HG02981 (cell line): Measurements from ENCODE around the gene RPL35A.
"Not testable (repeated sequence)": the region's sequence is repeated elsewhere in the genome, so short reads cannot be mapped to it uniquely, and the experiment has no call there.

ENCODE experiments used
- ATAC-seq: cut with Tn5 transposase; IDR thresholded peaks from one replicate; pipeline ENCODE4 v1.9.1; 2021; ENCODE audit warnings: mild to moderate bottlenecking, moderate library complexity; ENCODE audit not compliant: unreplicated experiment

The RPL35A gene

GRCh38 chr3:197951392-197951990 lies 1.5 kb downstream of the RPL35A start:
- ATAC-seq = no peak

DNA sequence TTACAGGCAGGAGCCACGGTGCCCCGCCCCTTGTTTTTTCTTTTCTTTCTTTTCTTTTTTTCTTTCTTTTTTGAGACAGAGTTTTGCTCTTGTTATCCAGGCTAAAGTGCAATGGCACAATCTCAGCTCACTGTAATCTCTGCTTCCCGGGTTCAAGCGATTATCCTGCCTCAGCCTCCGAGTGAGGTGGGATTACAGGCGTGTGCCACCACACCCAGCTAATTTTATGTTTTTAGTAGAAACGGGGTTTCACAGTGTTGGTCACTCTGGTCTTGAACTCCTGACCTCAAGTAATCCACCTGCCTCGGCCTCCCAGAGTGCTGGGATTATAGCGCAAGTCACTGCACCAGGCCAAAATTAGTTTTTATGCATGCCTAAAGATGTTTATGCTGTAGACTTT lies 2.5 kb downstream of the RPL35A start:
- ATAC-seq = no peak

- no peak for ATAC-seq
Observed at GRCh38 chr3:197953325-197953724, 3.3 kb downstream of the RPL35A start.

- no peak for ATAC-seq
Observed at GRCh38 chr3:197953881-197954280, 3.9 kb downstream of the RPL35A start.

GRCh38 chr3:197955892-197956477 lies 6.0 kb downstream of the RPL35A start:
- no peak for ATAC-seq

DNA sequence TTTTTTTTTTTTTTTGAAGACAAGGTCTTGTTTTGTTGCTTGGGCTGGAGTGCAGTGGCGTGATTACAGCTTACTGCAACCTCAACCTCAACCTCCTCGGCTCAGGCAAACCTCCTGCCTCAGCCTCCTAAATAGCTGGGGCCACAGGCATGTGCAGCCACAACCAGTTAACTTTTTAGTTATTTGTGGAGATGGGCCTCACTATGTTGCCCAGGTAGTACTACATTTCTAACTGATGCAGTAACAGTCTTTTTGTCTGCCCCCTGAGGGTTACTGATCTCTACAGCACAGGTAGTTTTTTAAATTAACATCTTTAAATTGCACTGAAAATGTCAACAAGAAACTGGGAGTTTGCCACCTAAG lies 6.6 kb downstream of the RPL35A start:
- no peak for ATAC-seq

- ATAC-seq = no peak
Observed at GRCh38 chr3:197957790-197958133, 7.8 kb downstream of the RPL35A start.

- ATAC-seq = no peak
Observed at GRCh38 chr3:197958346-197958745, 8.4 kb downstream of the RPL35A start.

GRCh38 chr3:197958848-197959247 lies 8.9 kb downstream of the RPL35A start:
- not testable (repeated sequence) for ATAC-seq

GRCh38 chr3:197959500-197959890 lies 9.5 kb downstream of the RPL35A start:
- no peak for ATAC-seq

- ATAC-seq = peak; percentile 97
Observed at GRCh38 chr3:197959891-197960693, 10.1 kb downstream of the RPL35A start, which contains the start of gene LMLN. Gene LMLN (plus strand): TSS chr3:197960217. CDS start chr3:197960246, 29 bp downstream.

DNA sequence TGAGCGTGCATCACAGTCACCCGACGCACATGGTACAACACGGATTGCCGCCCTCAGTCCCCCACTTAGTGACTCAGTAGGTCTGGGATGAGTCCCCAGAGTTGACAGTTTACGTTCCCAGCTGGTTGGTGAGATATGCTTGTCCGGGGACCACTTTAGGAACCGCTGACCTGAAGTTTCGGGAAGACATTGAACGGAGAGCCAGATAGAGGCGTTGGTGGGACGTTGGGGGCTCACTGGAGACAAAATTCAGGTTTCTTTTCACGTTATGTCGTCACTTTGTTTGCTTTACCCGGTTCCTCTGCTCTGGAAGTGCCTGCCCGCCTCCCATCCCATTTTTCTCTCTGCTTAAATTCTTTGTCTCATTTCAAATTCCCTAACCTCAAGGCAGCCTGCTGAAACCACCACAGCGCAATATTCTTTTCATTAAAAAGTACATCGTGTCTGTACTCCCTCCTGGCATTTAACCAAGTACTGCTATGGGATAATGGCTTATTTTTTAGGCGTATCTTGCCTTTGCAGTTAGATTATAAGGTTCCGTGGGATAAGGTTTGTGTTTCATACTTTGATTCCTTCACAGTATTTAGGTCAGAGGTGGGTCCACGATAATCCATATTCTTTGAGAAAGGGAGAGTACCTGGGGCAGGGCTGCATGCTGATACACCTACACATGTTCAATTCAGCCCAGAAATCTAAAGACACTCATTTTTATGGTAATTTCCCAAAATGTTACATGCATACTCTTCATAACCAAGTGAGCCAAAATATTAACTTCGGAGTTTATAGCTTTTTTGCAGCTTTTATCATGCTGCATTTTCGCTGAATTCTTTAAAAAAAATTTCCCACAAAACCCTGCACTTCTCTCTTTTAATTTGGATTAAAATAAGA lies 10.9 kb downstream of the RPL35A start:
- ATAC-seq = no peak

DNA sequence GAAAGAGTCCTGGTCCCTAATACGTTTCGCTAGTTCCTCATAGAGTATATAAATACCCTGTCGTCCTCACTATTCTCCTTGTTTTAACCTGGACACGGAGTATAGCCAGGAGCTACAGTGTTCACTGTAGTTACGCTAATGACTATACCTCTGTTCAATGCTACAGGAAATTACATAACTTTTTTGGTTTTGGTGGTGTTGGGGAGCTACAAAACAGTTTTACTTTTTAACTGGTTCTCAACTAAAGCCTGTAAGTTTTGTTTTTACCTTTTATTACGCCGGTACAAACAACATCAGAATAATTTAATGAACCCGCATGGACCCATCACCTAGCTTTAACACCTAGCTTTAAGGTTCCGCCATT lies 11.6 kb downstream of the RPL35A start:
- no peak for ATAC-seq

GRCh38 chr3:197963019-197963637 lies 13.1 kb downstream of the RPL35A start:
- no peak for ATAC-seq

GRCh38 chr3:197967337-197967989 lies 17.5 kb downstream of the RPL35A start:
- not testable (repeated sequence) for ATAC-seq

GRCh38 chr3:197970588-197970987 lies 20.6 kb downstream of the RPL35A start:
- ATAC-seq = no peak

DNA sequence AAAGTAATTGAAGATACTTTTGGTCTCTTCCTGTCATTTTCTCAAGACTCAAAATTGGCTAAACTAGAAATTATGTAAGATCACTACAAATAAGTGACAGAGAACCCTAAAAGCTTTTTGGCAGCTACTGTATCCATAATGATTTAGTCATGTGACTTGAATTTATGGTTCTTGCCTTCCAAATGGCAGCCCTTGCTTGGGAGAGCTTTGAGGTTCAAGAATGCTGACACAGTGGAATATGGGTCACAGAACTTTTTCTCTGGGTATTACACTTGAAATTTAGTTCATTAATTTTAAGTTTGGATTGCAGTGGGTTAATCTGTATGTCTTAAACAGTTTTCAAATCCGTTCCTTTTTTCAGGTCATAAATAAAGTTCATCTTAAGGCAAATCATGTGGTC lies 24.0 kb downstream of the RPL35A start:
- ATAC-seq = no peak

DNA sequence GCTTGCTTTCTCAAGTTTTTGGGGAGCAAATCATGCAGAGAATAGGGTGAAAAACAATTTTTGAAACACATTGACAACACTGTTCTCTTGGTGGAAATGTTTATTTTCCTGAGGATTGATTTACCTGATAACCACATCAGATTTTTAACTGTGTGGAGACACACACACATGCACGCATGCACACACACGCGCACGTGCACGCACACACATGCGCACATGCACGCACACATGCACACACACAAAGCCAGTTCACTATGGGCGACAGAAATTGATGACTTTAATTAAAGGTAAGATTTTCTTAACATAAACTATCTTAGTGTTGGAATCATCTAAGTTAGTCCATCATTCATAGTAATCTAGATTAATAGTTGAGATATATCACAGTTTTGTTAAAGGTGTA lies 25.3 kb downstream of the RPL35A start:
- ATAC-seq = no peak

DNA sequence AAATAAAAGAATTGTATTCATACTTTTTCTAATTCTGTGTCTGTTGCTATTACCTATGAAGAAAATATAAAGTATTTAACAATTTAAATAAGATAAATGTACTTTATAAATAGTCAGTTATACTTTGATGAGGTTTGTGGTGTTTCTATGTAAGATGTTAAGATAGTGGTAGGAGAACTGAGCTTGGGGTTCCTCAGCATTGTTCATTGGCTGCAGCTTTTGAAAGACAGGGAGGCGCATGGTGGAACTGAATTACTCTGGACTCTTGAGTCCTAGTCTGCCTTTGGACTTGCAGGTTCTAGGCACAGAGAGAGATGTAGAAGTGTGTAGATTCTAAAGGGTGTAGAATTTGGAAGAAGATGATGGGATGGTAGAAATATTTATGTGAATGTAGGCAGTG lies 33.1 kb downstream of the RPL35A start:
- no peak for ATAC-seq

GRCh38 chr3:197989651-197990050 lies 39.7 kb downstream of the RPL35A start:
- no peak for ATAC-seq
